Endothelial cell of umbilical vein (primary cell): ENCODE data around the gene UGT3A2. TPM values are rescaled to one million over a fixed set of nuclear protein-coding genes. Genes with fewer than 3 reads are reported as not detected.

Experiments used
- BruUV-seq: library from RNA; stranded (reverse); fragments of 400-500 nt; replicated peaks from 2 replicates; lab custom pipeline; 2021; lab: Mats Ljungman, UMichigan
- CTCF ChIA-PET: fragments of 300-600, 350-600 bp; sonication (Branson Sonifier 250); formaldehyde crosslinking; loops from one replicate; lab custom pipeline; 2021; ENCODE audit warnings: antibody characterized with exemption, inconsistent platforms; lab: Charles Lee
- POLR2A ChIA-PET: fragments of 300-600, 350-600 bp; sonication (Branson Sonifier 250); formaldehyde crosslinking; loops from one replicate; lab custom pipeline; 2021; ENCODE audit warnings: antibody characterized with exemption, inconsistent platforms; lab: Charles Lee
- DNase-seq: peaks from one replicate; pipeline ENCODE4 v3.0.0-alpha.2; 2011; ENCODE audit warnings: low read depth, low spot score
- FAIRE-seq: peaks from 2 replicates; lab custom pipeline; 2011; peaks lifted over from hg19 to GRCh38; lab: Jason Lieb, UNC
- H2AFZ ChIP-seq: 2 replicates; pipeline ENCODE4 v1.6.0; 2012; ENCODE audit warnings: low read depth, low read length, control low read depth, inconsistent platforms
- H3K27ac ChIP-seq: 2 replicates; pipeline ENCODE4 v1.5.1; 2011; ENCODE audit warnings: low read depth, mild to moderate bottlenecking, control low read depth, low read length, moderate library complexity; ENCODE audit not compliant: insufficient read depth
- H3K27me3 ChIP-seq, 2 experiments: 2 replicates each; pipeline versions ENCODE4 v1.6.0 to v1.6.1; 2011; ENCODE audit warnings: low read length in 2 of 2, mixed read lengths in 1 of 2; ENCODE audit not compliant: control insufficient read depth in 2 of 2, insufficient read depth in 2 of 2
- H3K36me3 ChIP-seq, 2 experiments: 2 replicates in 1 of 2; 3 replicates in 1 of 2; pipeline ENCODE4 v1.5.1; 2011; ENCODE audit warnings: low read length in 2 of 2, mild to moderate bottlenecking in 1 of 2, moderate library complexity in 1 of 2; ENCODE audit not compliant: control insufficient read depth in 2 of 2, insufficient read depth in 2 of 2; ENCODE audit errors: extremely low read depth in 1 of 2
- H3K4me1 ChIP-seq: 3 replicates; pipeline ENCODE4 v1.5.1; 2011; ENCODE audit warnings: mild to moderate bottlenecking, low read length; ENCODE audit not compliant: control insufficient read depth, insufficient read depth; ENCODE audit errors: extremely low read depth
- H3K4me2 ChIP-seq: 2 replicates; pipeline ENCODE4 v1.6.1; 2011; ENCODE audit warnings: low read length, control low read depth, mixed read lengths; ENCODE audit not compliant: insufficient read depth
- H3K4me3 ChIP-seq, 3 experiments: fragments of 200-600 bp in 1 of 3; sonication (generic), shearing (Covaris generic) in 1 of 3; replicated peaks in 1 of 3; 2 replicates each; pipeline ENCODE4 v1.5.1; 2011 to 2016; ENCODE audit warnings: control low read depth in 3 of 3, low read length in 3 of 3, mild to moderate bottlenecking in 2 of 3, inconsistent platforms in 1 of 3, low read depth in 1 of 3, moderate library complexity in 1 of 3; ENCODE audit not compliant: insufficient read depth in 1 of 3
- H3K79me2 ChIP-seq: 2 replicates; pipeline ENCODE4 v1.6.0; 2012; ENCODE audit warnings: low read length, inconsistent platforms; ENCODE audit not compliant: control insufficient read depth, insufficient read depth
- H3K9ac ChIP-seq: replicated peaks from 2 replicates; pipeline ENCODE3; 2011; ENCODE audit warnings: low read length, control low read depth; ENCODE audit not compliant: insufficient read depth; ENCODE audit errors: extremely low read depth
- H3K9me1 ChIP-seq: replicated peaks from 3 replicates; pipeline ENCODE4 v1.6.0; 2011; ENCODE audit warnings: mild to moderate bottlenecking, low read length; ENCODE audit not compliant: control insufficient read depth, insufficient read depth; ENCODE audit errors: extremely low read depth
- H3K9me3 ChIP-seq: replicated peaks from 2 replicates; pipeline ENCODE4 v1.5.1; 2012; ENCODE audit warnings: low read length, inconsistent platforms; ENCODE audit not compliant: control insufficient read depth, insufficient read depth
- H4K20me1 ChIP-seq: replicated peaks from 2 replicates; pipeline ENCODE3; 2011; ENCODE audit warnings: mild to moderate bottlenecking, low read length; ENCODE audit not compliant: control insufficient read depth, insufficient read depth; ENCODE audit errors: extremely low read depth
- CTCF ChIP-seq, 2 donors: IDR thresholded peaks; 1 replicate in 1 of 2; 2 replicates in 1 of 2; pipeline ENCODE4 v1.5.1; 2011; ENCODE audit warnings: low read length in 2 of 2, mild to moderate bottlenecking in 2 of 2, moderate library complexity in 2 of 2, control low read depth in 1 of 2, inconsistent platforms in 1 of 2, low read depth in 1 of 2; ENCODE audit not compliant: insufficient read depth in 1 of 2; ENCODE audit errors: extremely low read depth in 1 of 2
- FOS ChIP-seq: IDR thresholded peaks from 2 replicates; pipeline ENCODE4 v1.6.1; 2011; ENCODE audit warnings: mild to moderate bottlenecking, low read length, moderate library complexity, borderline replicate concordance; ENCODE audit not compliant: insufficient read depth
- JUN ChIP-seq: IDR thresholded peaks from 2 replicates; pipeline ENCODE4 v1.6.1; 2011; ENCODE audit warnings: borderline replicate concordance, low read depth; ENCODE audit not compliant: insufficient read length, insufficient read depth
- MAX ChIP-seq: IDR thresholded peaks from 2 replicates; pipeline ENCODE4 v1.6.1; 2011; ENCODE audit not compliant: insufficient read depth, insufficient read length
- MYC ChIP-seq: IDR thresholded peaks from one replicate; pipeline ENCODE4 v1.6.1; 2011; ENCODE audit warnings: mild to moderate bottlenecking, low read depth, low read length
- POLR2AphosphoS5 ChIP-seq: IDR thresholded peaks from 2 replicates; pipeline ENCODE4 v1.6.1; 2012; ENCODE audit warnings: low read depth, mild to moderate bottlenecking, control low read depth, low read length, moderate library complexity; ENCODE audit not compliant: insufficient read depth
- dilution Hi-C: fragments of 300-500 bp; cut with MboI; formaldehyde crosslinking; loops from one replicate; pipeline ENCODE4 v1.15.0; 2019; ENCODE audit warnings: low sequenced_read_pairs; ENCODE audit not compliant: extremely low pct_ligation_motif_present
- intact Hi-C: fragments of 100-400 bp; cut with micrococcal nuclease; formaldehyde crosslinking; loops from one replicate; pipeline ENCODE4 v1.10.0; 2022
- polyA plus RNA-seq, 4 experiments: library from polyadenylated mRNA; depleted of rRNA in 3 of 4; stranded (reverse) in 3 of 4; unstranded in 1 of 4; fragments of >200 nt; gene quantifications; 2 replicates each; pipeline versions ENCODE4 v1.2.1 to v1.2.3, GENCODE V29; 2011 to 2012; ENCODE audit warnings: missing spikeins in 1 of 4
- total RNA-seq: library from RNA; stranded (reverse); gene quantifications from 2 replicates; pipeline ENCODE4 v1.2.3, GENCODE V29; 2021

The UGT3A2 gene
- total and polyA plus RNA-seq, 2 donors (not counting 3 experiments of a cell fraction or from before 2014, with no cell fraction given), result not detected

GRCh38 chr5:36052538-36052937 is 14.1 kb downstream of the UGT3A2 start:
- no peak overlapping the region for H3K4me3 ChIP-seq
- H3K9ac ChIP-seq, result no peak overlapping the region
- no peaks in the 10 kb centered on the region for H3K9me1 ChIP-seq
- DNase-seq, result no peak
- TF ChIP-seq FOS (no peak), POLR2AphosphoS5 (no peak), MYC (no peak)
- no peaks in the 10 kb centered on the region for H3K36me3 ChIP-seq
- no peaks in the 10 kb centered on the region for H4K20me1 ChIP-seq
- H3K27me3 ChIP-seq, result no peaks in the 10 kb centered on the region
- H3K79me2 ChIP-seq, result no peaks in the 10 kb centered on the region
- dilution Hi-C loops, result no loop called here
- no TSS peak for BruUV-seq
- ChIA-PET POLR2A (no interaction called here), CTCF (no interaction called here)
- H3K27ac ChIP-seq, result no peak overlapping the region
- intact Hi-C loops, result no loop called here
- FAIRE-seq, result no peak
- H3K4me1 ChIP-seq, result no peaks in the 10 kb centered on the region
- H3K9me3 ChIP-seq, result no peaks in the 10 kb centered on the region
- H3K4me2 ChIP-seq, result no peak overlapping the region
- H2AFZ ChIP-seq, result no peak overlapping the region

GRCh38 chr5:36049949-36050348 is 16.7 kb downstream of the UGT3A2 start:
- no peaks in the 10 kb centered on the region for H3K4me1 ChIP-seq
- H2AFZ ChIP-seq, result no peak overlapping the region
- H4K20me1 ChIP-seq, result no peaks in the 10 kb centered on the region
- no peaks in the 10 kb centered on the region for H3K36me3 ChIP-seq
- no peak for FAIRE-seq
- no peaks in the 10 kb centered on the region for H3K9me3 ChIP-seq
- intact Hi-C loops, result no loop called here
- TF ChIP-seq POLR2AphosphoS5, result no peak
- no peak for TF ChIP-seq CTCF (IDR thresholded peaks at IDR 0.05; ENCODE audit: extremely low read depth in 1 of 2, insufficient read depth in 1 of 2, low read depth in 1 of 2, low read length in 2 of 2)
- TF ChIP-seq JUN, result no peak
- TF ChIP-seq MAX, result no peak
- ChIA-PET CTCF (interaction anchor here (1.7 kb wide), 1 partner anchor 14 kb away, joined by 7 read pairs; no protein-coding TSS in a partner anchor), POLR2A (no interaction called here)
- no peak overlapping the region for H3K27ac ChIP-seq
- no TSS peak for BruUV-seq
- DNase-seq, result no peak
- no peak overlapping the region for H3K4me2 ChIP-seq
- no peaks in the 10 kb centered on the region for H3K9me1 ChIP-seq
- H3K9ac ChIP-seq, result no peak overlapping the region
- H3K4me3 ChIP-seq, result no peak overlapping the region
- H3K27me3 ChIP-seq, result no peaks in the 10 kb centered on the region
- dilution Hi-C loops, result no loop called here
- H3K79me2 ChIP-seq, result no peaks in the 10 kb centered on the region
